HG03025 (cell line): Measurements from ENCODE around the gene PAX7.
"Not testable (repeated sequence)": the region's sequence is repeated elsewhere in the genome, so short reads cannot be mapped to it uniquely, and the experiment has no call there.

Experiments used
- ATAC-seq: cut with Tn5 transposase; IDR thresholded peaks from one replicate; pipeline ENCODE4 v1.9.1; 2021; ENCODE audit warnings: mild to moderate bottlenecking, moderate library complexity; ENCODE audit not compliant: unreplicated experiment, low FRiP score

PAX7 gene

DNA sequence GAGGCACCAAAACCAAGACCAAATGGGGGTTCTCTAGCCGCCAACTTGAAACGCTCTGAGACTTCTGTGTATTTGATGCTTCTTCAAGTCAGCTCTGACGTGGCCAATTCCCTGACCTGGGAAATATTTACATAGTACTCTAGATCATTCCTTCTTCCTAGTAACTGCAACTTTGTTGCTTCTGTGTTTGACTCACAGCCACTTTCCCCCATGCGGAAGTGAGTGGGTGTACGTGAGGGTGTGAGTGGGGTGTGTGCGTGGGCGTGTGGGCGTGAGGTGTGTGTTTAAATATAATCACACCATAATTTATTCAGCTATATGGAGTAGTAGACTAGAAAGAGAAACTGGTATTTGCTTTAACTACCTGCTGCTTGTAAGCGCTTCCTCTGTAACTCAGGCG is 117.8 kb downstream of the PAX7 start:
- ATAC-seq: no peak

DNA sequence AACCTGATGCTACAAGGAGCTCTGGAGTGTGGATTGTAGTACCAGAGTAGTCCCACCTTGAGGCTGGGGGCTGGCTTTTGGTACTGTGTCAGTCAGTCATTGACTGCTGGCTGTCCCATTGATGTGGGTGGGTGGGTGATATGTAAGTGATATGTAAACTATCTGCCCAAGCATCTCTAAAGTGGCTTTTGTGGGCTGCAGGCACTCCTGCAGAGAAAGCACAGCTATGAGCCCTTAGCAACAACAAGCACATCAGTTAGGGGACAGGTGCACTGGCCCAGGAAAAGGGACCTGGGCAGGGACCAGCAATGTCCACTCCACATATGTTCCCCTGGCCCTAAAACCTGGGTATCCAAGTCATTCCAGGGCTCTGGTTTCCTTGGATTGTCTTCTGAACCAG is 118.9 kb downstream of the PAX7 start:
- ATAC-seq: no peak

DNA sequence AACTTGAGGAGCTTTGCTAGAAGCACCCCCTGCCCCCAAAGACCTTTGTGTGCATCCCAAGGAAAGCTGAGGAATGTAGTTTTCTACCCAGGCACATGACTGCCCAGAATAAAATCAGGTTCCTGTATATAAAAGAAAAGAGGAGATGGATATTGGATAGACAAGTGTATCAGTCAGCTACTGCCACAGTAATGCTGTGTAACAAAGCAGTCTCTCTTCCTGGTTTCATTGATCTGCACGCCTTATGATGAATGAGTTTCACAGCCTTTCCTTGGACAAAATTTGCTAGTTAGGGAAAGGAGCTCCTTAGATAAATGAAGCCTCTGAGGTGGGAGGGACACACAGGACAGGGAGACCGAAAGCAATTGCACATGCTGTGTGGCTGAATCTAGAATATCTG is 120.0 kb downstream of the PAX7 start:
- no peak for ATAC-seq

DNA sequence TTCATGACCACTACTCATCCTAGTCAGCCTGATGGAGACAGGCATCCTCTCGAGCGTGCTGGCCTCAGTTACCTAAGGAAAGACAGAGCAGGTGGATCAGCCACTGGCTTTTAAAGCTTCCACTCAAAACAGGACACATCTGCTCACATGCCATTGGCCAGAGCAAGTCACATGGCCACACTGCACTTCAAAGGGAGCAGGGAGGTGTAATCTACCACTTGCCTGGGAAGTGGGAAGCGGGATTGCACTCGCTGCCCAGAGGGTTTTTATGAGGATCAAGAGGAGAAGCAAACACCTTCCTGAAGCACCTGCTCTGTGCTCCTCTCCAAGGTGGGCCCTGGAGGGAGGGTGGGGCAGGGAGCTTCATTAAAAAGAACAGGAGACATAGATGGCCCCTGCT is 120.8 kb downstream of the PAX7 start:
- no peak for ATAC-seq

GRCh38 chr1:18752409-18752808 is 121.8 kb downstream of the PAX7 start:
- ATAC-seq: no peak

DNA sequence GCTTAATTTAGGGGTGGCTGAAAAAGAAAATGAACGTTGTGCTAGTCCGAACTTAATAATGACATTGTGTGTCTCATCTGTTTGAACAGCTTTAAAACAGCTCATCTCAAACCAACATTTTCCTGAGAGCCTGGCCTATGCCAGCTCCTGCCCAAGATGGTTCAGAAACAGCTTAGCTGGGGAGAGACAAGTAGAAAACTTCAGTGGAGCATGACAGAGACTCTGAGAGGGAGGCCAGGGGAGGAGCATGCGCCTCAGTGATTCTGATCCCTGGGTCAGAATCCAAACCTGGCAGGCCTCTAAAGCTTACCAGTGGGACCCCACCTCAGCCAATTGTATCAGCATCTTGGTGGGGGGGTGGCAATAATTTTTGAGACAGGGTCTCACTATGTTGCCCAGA is 129.5 kb downstream of the PAX7 start:
- no peak for ATAC-seq

DNA sequence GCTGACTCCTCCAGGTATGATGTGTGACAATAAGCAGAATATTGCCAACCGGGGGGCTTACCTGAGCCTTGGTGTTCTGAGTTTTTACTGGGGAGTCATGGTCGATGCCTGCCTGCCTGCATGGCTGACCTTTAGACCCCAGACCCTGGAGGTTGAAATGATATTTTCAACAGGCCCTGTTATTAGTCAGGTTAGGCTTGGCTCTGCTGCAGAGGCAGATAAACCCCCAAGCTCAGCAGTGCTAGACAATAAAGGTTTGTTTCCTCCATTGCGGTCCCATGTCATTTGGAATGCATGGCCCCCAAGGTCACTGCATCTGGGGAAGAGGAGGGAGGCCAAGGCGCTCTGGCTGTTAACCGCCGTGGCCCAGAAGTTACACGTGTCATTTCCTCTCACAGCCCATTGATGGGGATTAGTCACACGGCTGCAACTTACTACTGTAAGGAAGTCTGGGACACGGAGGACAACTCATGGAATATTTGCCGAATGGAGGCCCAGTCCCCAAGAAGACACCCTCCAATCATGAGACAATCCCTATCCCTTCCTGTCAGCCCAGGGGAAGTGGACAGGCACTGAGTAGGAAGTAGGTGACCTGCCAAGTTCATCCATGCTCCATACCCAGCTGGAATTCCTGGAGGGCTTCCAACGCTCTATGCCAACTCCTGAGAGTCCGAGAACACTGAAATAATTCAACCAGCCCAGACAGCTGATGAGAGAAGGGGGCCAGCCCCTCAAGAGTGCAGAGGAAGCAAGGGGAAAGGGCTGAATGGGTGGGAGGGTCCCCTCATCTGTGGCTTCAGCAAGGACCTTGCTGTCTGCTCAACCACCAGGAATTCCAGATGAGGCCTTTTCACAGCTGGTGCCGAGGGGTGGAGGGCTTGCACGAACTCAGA is 131.5 kb downstream of the PAX7 start:
- no peak for ATAC-seq

GRCh38 chr1:18764362-18764761 is 133.7 kb downstream of the PAX7 start:
- ATAC-seq: no peak

GRCh38 chr1:18765725-18766124 is 135.1 kb downstream of the PAX7 start:
- ATAC-seq: no peak

DNA sequence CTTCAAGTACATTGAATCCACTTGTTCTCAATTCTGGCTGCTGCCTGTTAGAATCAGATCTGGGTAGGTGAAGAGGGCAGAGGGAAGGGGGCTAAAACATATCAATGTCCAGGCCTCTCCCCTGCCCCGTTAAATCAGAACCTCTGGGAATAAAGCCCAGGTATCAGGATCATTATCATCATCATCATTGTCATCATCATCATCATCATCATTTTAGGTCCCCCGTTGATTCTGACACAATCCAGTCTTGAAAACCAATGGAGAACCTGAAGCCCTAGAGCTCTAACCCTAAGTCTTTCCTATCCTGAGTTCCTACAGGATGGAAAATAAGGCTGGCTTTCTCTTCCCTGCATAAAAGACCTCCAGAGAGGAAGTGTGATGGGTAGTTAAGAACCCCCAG is 135.7 kb downstream of the PAX7 start:
- no peak for ATAC-seq

DNA sequence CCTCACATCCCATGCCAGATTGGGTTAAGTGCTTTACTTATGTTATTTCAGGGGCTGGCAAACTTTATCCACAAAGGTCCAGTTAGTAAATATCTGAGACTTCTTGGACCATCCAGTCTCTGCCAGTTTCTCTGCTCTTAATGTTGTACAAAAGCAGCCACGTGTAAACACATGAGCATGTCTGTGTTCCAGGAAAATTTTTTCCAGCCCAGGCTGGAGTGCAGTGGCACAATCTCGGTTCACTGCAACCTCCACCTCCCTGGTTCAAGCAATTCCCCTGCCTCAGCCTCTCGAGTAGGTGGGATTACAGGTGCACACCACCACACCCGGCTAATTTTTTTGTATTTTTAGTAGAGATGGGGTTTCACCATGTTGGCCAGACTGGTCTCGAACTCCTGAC is 136.9 kb downstream of the PAX7 start:
- not testable (repeated sequence) for ATAC-seq

- ATAC-seq: no peak
Observed at GRCh38 chr1:18768086-18768485, 137.4 kb downstream of the PAX7 start.

DNA sequence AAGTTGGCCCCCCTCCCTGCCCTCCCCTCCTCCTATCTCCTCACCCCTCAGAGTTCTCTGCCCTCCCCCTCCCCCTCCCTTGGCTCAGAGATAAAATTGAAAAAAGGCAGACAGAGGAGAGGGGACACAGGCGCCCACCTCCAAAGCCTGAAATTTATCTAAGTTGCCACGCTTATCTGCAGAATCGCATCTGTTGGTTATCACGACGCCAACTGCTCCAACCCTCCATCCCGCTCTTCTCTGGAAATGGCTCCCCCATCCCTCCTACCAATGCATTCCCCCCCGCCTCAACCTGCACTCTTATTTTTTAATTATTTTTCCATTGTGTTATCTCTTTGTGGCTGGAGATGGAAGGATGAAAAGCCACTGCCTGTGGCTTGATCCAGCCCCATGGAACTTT is 138.5 kb downstream of the PAX7 start:
- ATAC-seq: no peak

DNA sequence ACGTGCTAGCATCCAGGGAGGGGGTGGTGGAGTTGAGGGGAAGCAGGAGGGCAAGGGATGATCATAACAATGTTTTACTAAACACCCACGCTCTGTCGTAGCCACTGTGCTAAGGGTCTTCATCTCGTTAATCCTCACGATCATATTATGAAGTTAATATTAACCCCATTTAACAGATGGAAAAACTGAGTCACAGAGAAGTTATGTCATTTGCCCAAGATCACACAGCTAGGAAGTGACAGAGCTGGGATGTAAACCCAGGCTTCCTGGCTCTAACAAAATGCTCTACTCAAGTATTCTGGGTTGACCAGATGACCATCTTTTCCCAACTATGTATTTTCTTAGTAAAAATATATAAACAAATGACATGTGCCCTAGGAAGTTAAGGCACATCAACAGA is 140.2 kb downstream of the PAX7 start:
- no peak for ATAC-seq

DNA sequence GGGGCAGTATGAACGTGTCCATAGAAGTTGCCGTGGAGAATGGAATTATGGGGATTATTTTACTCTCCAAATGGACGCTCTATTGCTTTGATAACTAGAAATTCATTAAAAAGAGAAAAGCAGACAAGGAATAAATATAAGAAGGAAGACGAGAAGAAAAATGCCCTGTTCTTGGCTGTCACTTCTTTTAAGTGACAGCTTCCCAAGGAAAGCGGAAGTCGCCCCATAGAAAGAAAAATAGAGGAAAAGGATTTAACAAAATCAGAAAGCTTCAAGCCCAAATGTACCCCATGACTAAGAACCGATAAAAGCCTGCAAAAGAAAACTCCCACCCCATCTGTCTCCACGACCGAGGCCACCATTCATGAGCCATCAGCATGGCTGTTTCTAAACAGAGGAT is 143.1 kb downstream of the PAX7 start:
- no peak for ATAC-seq

- ATAC-seq: no peak
Observed at GRCh38 chr1:18775341-18775740, 144.7 kb downstream of the PAX7 start.

DNA sequence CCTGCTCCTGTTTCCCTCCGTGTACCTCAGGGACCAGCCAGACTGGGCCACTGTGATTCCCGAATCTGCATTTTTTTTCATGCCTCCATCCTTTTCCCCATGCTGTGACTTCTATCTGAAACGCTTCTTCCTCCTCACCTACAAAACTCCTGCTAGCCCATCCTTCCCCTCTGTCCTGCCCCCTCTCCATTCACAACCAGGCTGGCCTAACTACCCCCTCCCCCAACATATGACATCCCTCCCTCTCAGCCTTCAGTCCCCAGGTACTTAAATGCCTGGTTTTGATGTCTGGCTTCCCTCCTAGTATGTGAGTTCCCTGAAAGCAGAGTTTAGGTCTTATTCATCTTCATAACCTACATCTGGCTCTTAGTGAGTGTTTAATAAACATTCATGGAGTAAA is 146.1 kb downstream of the PAX7 start:
- ATAC-seq: no peak

DNA sequence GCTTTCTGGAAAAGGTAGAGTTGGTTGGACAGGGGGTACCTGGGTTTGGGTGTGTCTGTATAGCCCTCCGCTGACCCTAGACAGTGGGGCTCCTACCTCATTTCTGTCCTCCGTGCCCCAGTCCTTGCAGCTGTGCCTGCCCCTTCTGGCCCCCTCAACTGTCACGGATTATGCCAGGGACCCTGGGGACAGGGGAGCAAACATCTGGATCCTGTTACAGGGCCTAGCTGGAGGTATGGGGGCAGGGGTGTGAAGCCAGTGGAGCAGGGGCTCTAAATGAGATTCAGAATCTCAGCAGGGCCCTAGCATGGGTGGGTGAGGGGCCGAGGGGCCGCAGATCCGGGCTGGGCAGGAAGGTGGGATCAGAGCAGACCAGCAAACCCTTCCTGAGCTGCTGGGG is 147.8 kb downstream of the PAX7 start:
- no peak for ATAC-seq

DNA sequence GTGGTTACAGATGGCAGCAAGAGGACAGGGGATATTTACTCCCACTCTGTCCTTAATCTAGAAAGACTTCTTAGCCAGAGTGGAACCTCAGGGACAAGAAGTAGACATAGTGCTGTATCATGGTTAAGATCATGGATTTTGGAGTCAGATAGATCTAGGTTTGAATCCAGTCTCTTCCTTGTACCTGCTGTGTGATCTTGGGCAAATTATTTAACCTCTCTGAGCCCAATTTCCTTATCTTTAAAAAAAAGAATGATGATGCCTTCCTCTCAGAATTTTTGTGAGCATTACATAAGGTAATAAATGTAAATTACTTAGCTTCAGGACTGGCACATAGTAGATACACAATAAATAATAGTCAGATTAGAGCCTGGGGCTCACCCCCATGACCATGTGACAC is 150.4 kb downstream of the PAX7 start:
- ATAC-seq: no peak

DNA sequence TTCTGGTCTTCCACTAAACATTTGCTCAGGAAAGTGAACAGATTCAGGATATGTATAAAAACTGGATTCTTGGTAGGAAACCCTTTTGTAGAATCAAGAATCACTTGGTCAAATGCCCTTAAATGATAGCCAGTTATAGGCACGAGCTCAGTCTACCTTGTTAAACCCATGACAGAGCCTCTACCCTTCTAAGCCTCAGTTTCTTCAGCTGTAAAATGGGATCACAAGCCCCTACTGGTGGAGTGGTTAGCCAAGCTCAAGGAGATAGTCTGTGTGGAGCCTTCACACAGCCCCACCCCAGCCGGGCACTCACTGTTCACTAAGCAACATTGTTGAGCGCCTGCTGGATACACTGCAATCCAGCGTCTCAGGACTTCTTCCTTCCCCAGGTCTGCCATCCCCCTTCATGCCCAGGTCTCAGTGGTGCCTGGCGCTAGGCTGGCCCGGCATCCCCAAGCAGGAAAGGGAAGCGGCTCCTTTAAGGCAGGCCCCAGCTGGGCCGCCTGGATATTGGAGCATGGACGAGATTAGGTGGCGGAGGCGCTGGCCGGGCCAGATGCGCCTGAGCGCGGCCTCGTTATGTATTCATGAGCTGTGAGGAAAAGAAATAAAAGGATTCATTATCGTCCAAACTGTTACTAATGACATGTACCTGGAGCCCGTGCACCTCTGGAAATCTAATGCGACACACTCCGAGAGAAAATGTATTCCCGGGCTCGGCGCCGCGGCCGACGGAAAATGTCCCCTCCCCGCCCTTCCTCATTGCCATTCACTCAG is 153.2 kb downstream of the PAX7 start:
- ATAC-seq: no peak

- no peak for ATAC-seq
Observed at GRCh38 chr1:18784482-18784831, 153.8 kb downstream of the PAX7 start.

GRCh38 chr1:18786149-18786548 is 155.5 kb downstream of the PAX7 start:
- ATAC-seq: no peak
